K562 (cell line): ENCODE results near the gene CALCB. TPM values are rescaled to one million over a fixed set of nuclear protein-coding genes. Genes with fewer than 3 reads are reported as not detected.

ENCODE experiments used
- DEAF1 ChIP-seq: fragments of 450-650 bp; formaldehyde crosslinking; IDR thresholded peaks from 2 replicates; pipeline ENCODE4 v1.4.0; 2020; ENCODE audit warnings: mild to moderate bottlenecking, moderate library complexity
- ELK3 ChIP-seq: fragments of 450-650 bp; formaldehyde crosslinking; IDR thresholded peaks from 2 replicates; pipeline ENCODE4 v1.4.0; 2020; ENCODE audit warnings: mild to moderate bottlenecking
- HMGXB4 ChIP-seq: sonication (generic); formaldehyde crosslinking; IDR thresholded peaks from 2 replicates; pipeline ENCODE4 v1.8.1; 2023; ENCODE audit warnings: mild to moderate bottlenecking, missing genetic modification reagents
- KAT2B ChIP-seq: IDR thresholded peaks from one replicate; pipeline ENCODE4 v1.6.1; 2012; ENCODE audit warnings: low read depth, mild to moderate bottlenecking, control low read depth, inconsistent platforms, low read length, moderate library complexity
- POLR2H ChIP-seq: IDR thresholded peaks from 2 replicates; pipeline ENCODE4 v1.6.1; 2016; ENCODE audit warnings: missing genetic modification characterization, low read depth, mild to moderate bottlenecking, control low read depth, missing compliant biosample characterization, moderate library complexity
- POLR3A ChIP-seq: IDR thresholded peaks from 2 replicates; pipeline ENCODE4 v1.6.1; 2011; ENCODE audit warnings: borderline replicate concordance, mild to moderate bottlenecking, moderate library complexity; ENCODE audit not compliant: insufficient read length, insufficient read depth; ENCODE audit errors: extremely low read depth
- REST ChIP-seq, 2 experiments: fragments of 450-650 bp; formaldehyde crosslinking in 1 of 2; IDR thresholded peaks; 2 replicates each; pipeline versions ENCODE4 v1.4.0 to v1.6.1; 2014 to 2020; ENCODE audit warnings: mild to moderate bottlenecking in 2 of 2, borderline replicate concordance in 1 of 2, low read depth in 1 of 2
- SMARCE1 ChIP-seq: fragments of 450-650 bp; IDR thresholded peaks from 2 replicates; pipeline ENCODE4 v1.7.1; 2016; ENCODE audit warnings: mild to moderate bottlenecking
- ZNF184 ChIP-seq: sonication (generic); formaldehyde crosslinking; IDR thresholded peaks from 2 replicates; pipeline ENCODE4 v1.5.0; 2020; ENCODE audit warnings: missing genetic modification reagents
- ZNF764 ChIP-seq: fragments of 250-450 bp; sonication (Bioruptor Pico); IDR thresholded peaks from 2 replicates; pipeline ENCODE4 v1.4.0; 2020; ENCODE audit warnings: low read depth, mild to moderate bottlenecking, moderate library complexity
- polyA plus RNA-seq, 8 experiments: library from polyadenylated mRNA; depleted of rRNA in 4 of 8; stranded (reverse) in 5 of 8; unstranded in 3 of 8; fragments of >200 nt; fragmentation: Nextera tagmentation in 2 of 8; fragmentation: Illumina TruSeq in 1 of 8; extraction: Ambion mirVana in 2 of 8; extraction: Trizol in 1 of 8; gene quantifications; 2 replicates each; pipeline versions ENCODE4 v1.2.1 to v1.2.3, GENCODE V29; 2011 to 2014; ENCODE audit warnings: inconsistent platforms in 1 of 8, missing spikeins in 1 of 8
- total RNA-seq, 7 experiments: library from RNA; depleted of rRNA in 6 of 7; stranded (reverse); fragments of >200 nt in 6 of 7; fragmentation: Illumina TruSeq in 2 of 7; extraction: Trizol in 2 of 7; gene quantifications; 2 replicates each; pipeline versions ENCODE4 v1.2.1 to v1.2.3, GENCODE V29; 2011 to 2021; ENCODE audit warnings: low replicate concordance in 1 of 7

The CALCB gene
- total and polyA plus RNA-seq, 9 of the 15 experiments (the other 6 are each of a cell fraction or from before 2014, with no cell fraction given), result not detected

- peak; percentile 52; the same call in 1 of the 2 replicates for TF ChIP-seq REST (IDR thresholded peaks at IDR 0.05; ENCODE audit: borderline replicate concordance)
- TF ChIP-seq REST (CRISPR knock-in tag; IDR thresholded peaks at IDR 0.05; ENCODE audit: low read depth), result no peak
- TF ChIP-seq POLR2H, result no peak
- TF ChIP-seq KAT2B, result no peak
- no peak for TF ChIP-seq ELK3 (CRISPR knock-in tag)
- no peak for TF ChIP-seq ZNF764 (CRISPR knock-in tag)
- no peak for TF ChIP-seq POLR3A
- peak; percentile 58 for TF ChIP-seq DEAF1 (CRISPR knock-in tag)
- no peak for TF ChIP-seq HMGXB4 (CRISPR knock-in tag)
- TF ChIP-seq SMARCE1, result no peak
- no peak for TF ChIP-seq ZNF184 (CRISPR knock-in tag)
Observed at GRCh38 chr11:15074206-15075161, 1.1 kb downstream of the CALCB start (continued).
